GM21367 (cell line): Measurements from ENCODE around the gene BMF.
"Not testable (repeated sequence)": the region's sequence is repeated elsewhere in the genome, so short reads cannot be mapped to it uniquely, and the experiment has no call there.

Experiments
- ATAC-seq: cut with Tn5 transposase; IDR thresholded peaks from one replicate; pipeline ENCODE4 v1.9.1; 2021; ENCODE audit not compliant: unreplicated experiment

Gene BMF

GRCh38 chr15:40128766-40129660, 20.3 kb upstream of the BMF start:
- ATAC-seq, result no peak

GRCh38 chr15:40125950-40126349, 17.3 kb upstream of the BMF start:
- ATAC-seq, result no peak

GRCh38 chr15:40124807-40125285, 16.2 kb upstream of the BMF start:
- ATAC-seq, result not testable (repeated sequence)

- ATAC-seq, result not testable (repeated sequence)
Measured at GRCh38 chr15:40124333-40124732, 15.7 kb upstream of the BMF start.

- ATAC-seq, result not testable (repeated sequence)
Measured at GRCh38 chr15:40123863-40124262, 15.2 kb upstream of the BMF start.

GRCh38 chr15:40122989-40123388, 14.3 kb upstream of the BMF start:
- not testable (repeated sequence) for ATAC-seq

GRCh38 chr15:40121911-40122638, 13.4 kb upstream of the BMF start:
- ATAC-seq, result no peak

GRCh38 chr15:40118473-40118872, 9.8 kb upstream of the BMF start:
- ATAC-seq, result no peak

- peak; percentile 90 for ATAC-seq
Measured at GRCh38 chr15:40115670-40116093, 7.0 kb upstream of the BMF start.

GRCh38 chr15:40115106-40115505, 6.4 kb upstream of the BMF start:
- ATAC-seq, result not testable (repeated sequence)

GRCh38 chr15:40114218-40114617, 5.5 kb upstream of the BMF start:
- ATAC-seq, result no peak

- no peak for ATAC-seq
Measured at GRCh38 chr15:40112789-40113188, 4.1 kb upstream of the BMF start.

GRCh38 chr15:40111888-40112287, 3.2 kb upstream of the BMF start:
- no peak for ATAC-seq

- ATAC-seq, result no peak
Measured at GRCh38 chr15:40110866-40111550, 2.3 kb upstream of the BMF start.

- peak; percentile 3 for ATAC-seq
Measured at GRCh38 chr15:40108061-40108854, 421 bp downstream of the BMF start.

GRCh38 chr15:40106203-40107161, 2.2 kb downstream of the BMF start:
- ATAC-seq, result peak; percentile 31

GRCh38 chr15:40105517-40106202, 3.0 kb downstream of the BMF start:
- ATAC-seq, result no peak

- ATAC-seq, result no peak
Measured at GRCh38 chr15:40104865-40105516, 3.7 kb downstream of the BMF start.
